GM23338 (cell line): Measurements from ENCODE around the gene CNOT6L. TPM values are rescaled to one million over a fixed set of nuclear protein-coding genes. Genes with fewer than 3 reads are reported as not detected.
A peak's percentile ranks its signal among the peaks of the same experiment; 100 is the strongest.

Source experiments
- ATAC-seq: fragments of 200-7000 bp; cut with Tn5 transposase; 3 replicates; pipeline ENCODE4 v1.9.1; 2020
- DNase-seq: peaks from one replicate; pipeline ENCODE4 v3.0.0-alpha.2; 2015; ENCODE audit warnings: low spot score
- H2AFZ ChIP-seq: fragments of 200-600 bp; sonication (generic); 2 replicates; pipeline ENCODE4 v1.8.0; 2016; ENCODE audit warnings: antibody characterized with exemption, mild to moderate bottlenecking, moderate library complexity
- H3F3A ChIP-seq: fragments of 200-600 bp; sonication (generic); replicated peaks from 2 replicates; pipeline ENCODE4 v1.8.0; 2017; ENCODE audit warnings: antibody characterized with exemption, mixed run types, low read depth
- H3K27ac ChIP-seq: fragments of 200-600 bp; sonication (generic); 2 replicates; pipeline ENCODE4 v1.6.1; 2016; ENCODE audit warnings: low read depth
- H3K27me3 ChIP-seq: fragments of 200-600 bp; sonication (generic); 2 replicates; pipeline ENCODE4 v1.8.0; 2016; ENCODE audit warnings: mild to moderate bottlenecking, mixed run types, moderate library complexity; ENCODE audit not compliant: insufficient read depth
- H3K36me3 ChIP-seq: fragments of 200-600 bp; sonication (generic); 2 replicates; pipeline ENCODE4 v1.8.0; 2016; ENCODE audit warnings: mild to moderate bottlenecking; ENCODE audit not compliant: insufficient read depth
- H3K4me1 ChIP-seq: fragments of 200-600 bp; sonication (generic); 2 replicates; pipeline ENCODE4 v1.8.0; 2016; ENCODE audit warnings: mild to moderate bottlenecking, moderate library complexity; ENCODE audit not compliant: insufficient read depth
- H3K4me2 ChIP-seq: fragments of 200-600 bp; sonication (generic); 2 replicates; pipeline ENCODE4 v1.7.1; 2017; ENCODE audit warnings: mixed run types
- H3K4me3 ChIP-seq: fragments of 200-600 bp; sonication (generic); 2 replicates; pipeline ENCODE4 v1.6.1; 2016; ENCODE audit warnings: mixed run types
- H3K79me2 ChIP-seq: fragments of 200-600 bp; sonication (generic); replicated peaks from 2 replicates; pipeline ENCODE4 v1.8.0; 2017; ENCODE audit warnings: mild to moderate bottlenecking; ENCODE audit not compliant: insufficient read depth
- H3K9me2 ChIP-seq: fragments of 200-600 bp; sonication (generic); 2 replicates; pipeline ENCODE4 v1.8.0; 2017; ENCODE audit not compliant: insufficient read depth
- H4K20me1 ChIP-seq: fragments of 200-600 bp; sonication (generic); replicated peaks from 2 replicates; pipeline ENCODE4 v1.8.0; 2017; ENCODE audit warnings: mild to moderate bottlenecking; ENCODE audit not compliant: insufficient read depth
- H3K27ac Mint-ChIP-seq: 2 replicates; pipeline ENCODE4 v1.8.0; 2020; ENCODE audit warnings: inconsistent platforms, mild to moderate bottlenecking, moderate library complexity, mixed read lengths
- H3K27me3 Mint-ChIP-seq: 3 replicates; pipeline ENCODE4 v1.8.0; 2022; ENCODE audit warnings: low read depth, mild to moderate bottlenecking, moderate library complexity, mixed read lengths, inconsistent platforms; ENCODE audit not compliant: insufficient read depth, poor library complexity
- H3K36me3 Mint-ChIP-seq: 3 replicates; pipeline ENCODE4 v1.8.0; 2021; ENCODE audit warnings: low read depth, mild to moderate bottlenecking, inconsistent platforms, moderate library complexity, mixed read lengths
- H3K4me1 Mint-ChIP-seq: 3 replicates; pipeline ENCODE4 v1.8.0; 2020; ENCODE audit warnings: mild to moderate bottlenecking, inconsistent platforms, mixed read lengths
- H3K4me3 Mint-ChIP-seq: 3 replicates; pipeline ENCODE4 v1.8.0; 2021; ENCODE audit warnings: moderate library complexity, mild to moderate bottlenecking, inconsistent platforms, mixed read lengths
- H3K9me3 Mint-ChIP-seq: 3 replicates; pipeline ENCODE4 v1.8.0; 2020; ENCODE audit warnings: moderate library complexity, mild to moderate bottlenecking, inconsistent platforms, mixed read lengths
- CREB1 ChIP-seq: fragments of 250-450 bp; sonication (Bioruptor Pico); IDR thresholded peaks from 2 replicates; pipeline ENCODE4 v1.5.0; 2020; ENCODE audit warnings: low read depth, mild to moderate bottlenecking, moderate library complexity
- CTCF ChIP-seq, 2 experiments: fragments of 200-600 bp in 1 of 2; sonication (generic) in 1 of 2; conservative IDR thresholded peaks; 2 replicates each; pipeline versions ENCODE4 v1.5.1 to v1.6.1; 2016 to 2017; ENCODE audit warnings: antibody characterized with exemption in 2 of 2, low read depth in 2 of 2, mild to moderate bottlenecking in 2 of 2, moderate library complexity in 1 of 2
- EZH2 ChIP-seq: fragments of 200-600 bp; sonication (generic); IDR thresholded peaks from one replicate; pipeline ENCODE4 v1.8.0; 2017; ENCODE audit warnings: antibody characterized with exemption, mild to moderate bottlenecking, low read depth; ENCODE audit not compliant: unreplicated experiment
- JUNB ChIP-seq: IDR thresholded peaks from one replicate; pipeline ENCODE4 v1.6.1; 2016; ENCODE audit warnings: antibody characterized with exemption; ENCODE audit not compliant: unreplicated experiment
- NANOG ChIP-seq: IDR thresholded peaks from 2 replicates; pipeline ENCODE4 v1.6.1; 2016; ENCODE audit warnings: antibody characterized with exemption, borderline replicate concordance
- POLR2AphosphoS5 ChIP-seq: IDR thresholded peaks from 2 replicates; pipeline ENCODE4 v1.6.1; 2016; ENCODE audit warnings: antibody characterized with exemption, low read depth
- ZNF331 ChIP-seq: fragments of 250-450 bp; sonication (Bioruptor Pico); IDR thresholded peaks from 2 replicates; pipeline ENCODE4 v1.5.0; 2020; ENCODE audit warnings: low read depth, mild to moderate bottlenecking, moderate library complexity
- ZNF462 ChIP-seq: fragments of 250-450 bp; sonication (Bioruptor Pico); IDR thresholded peaks from 2 replicates; pipeline ENCODE4 v1.5.0; 2020; ENCODE audit warnings: mild to moderate bottlenecking, moderate library complexity
- polyA plus RNA-seq: library from polyadenylated mRNA; unstranded; fragments of >200 nt; fragmentation: Nextera tagmentation; extraction: Ambion mirVana; gene quantifications from 2 replicates; pipeline ENCODE4 v1.2.1, GENCODE V29; 2016
- total RNA-seq: library from RNA; depleted of rRNA; stranded (reverse); fragments of >200 nt; shearing (Covaris generic); gene quantifications from 2 replicates; pipeline ENCODE4 v1.2.3, GENCODE V29; 2014

The CNOT6L gene
- total and polyA plus RNA-seq, 2 experiments from 2014 or later = 3.2 to 13.9 TPM

- H3K9me2 ChIP-seq = no peaks in the 10 kb centered on the region
- no peaks in the 10 kb centered on the region for H3F3A ChIP-seq
- no peaks in the 10 kb centered on the region for H3K9me3 Mint-ChIP-seq
- no peaks in the 10 kb centered on the region for H3K27me3 ChIP-seq
- H3K4me3 Mint-ChIP-seq = no peak overlapping the region
- TF ChIP-seq POLR2AphosphoS5 = no peak
- peaks cover 24% of the 10 kb centered on the region for H3K79me2 ChIP-seq
- no peak overlapping the region for H3K4me2 ChIP-seq
- DNase-seq (no peak), ATAC-seq (no peak)
- no peak overlapping the region for H3K27ac Mint-ChIP-seq
- no peaks in the 10 kb centered on the region for H3K27me3 Mint-ChIP-seq
- H3K27ac ChIP-seq = no peak overlapping the region
- peaks cover 20% of the 10 kb centered on the region for H3K4me1 Mint-ChIP-seq
- H3K36me3 ChIP-seq = no peaks in the 10 kb centered on the region
- no peaks in the 10 kb centered on the region; the same call in 1 of the 2 replicates for H4K20me1 ChIP-seq
- H3K4me3 ChIP-seq = no peak overlapping the region
- H3K4me1 ChIP-seq = peaks cover 30% of the 10 kb centered on the region
- H2AFZ ChIP-seq = no peak overlapping the region
- no peaks in the 10 kb centered on the region for H3K36me3 Mint-ChIP-seq
Measured at GRCh38 chr4:77777135-77777807, 41.9 kb downstream of the CNOT6L start.

- DNase-seq (no peak), ATAC-seq (no peak)
- Mint-ChIP-seq H3K9me3 (no peaks in the 10 kb centered on the region), H3K27ac (0 out of 2 replicates have a peak overlapping the region, but pooled peaks have one; percentile 8), H3K4me1 (peaks cover 27% of the 10 kb centered on the region), H3K27me3 (no peaks in the 10 kb centered on the region), H3K36me3 (no peaks in the 10 kb centered on the region), H3K4me3 (no peak overlapping the region)
- Histone ChIP-seq H3K36me3 (no peaks in the 10 kb centered on the region), H3K4me2 (no peak overlapping the region), H3K27ac (no peak overlapping the region), H4K20me1 (no peaks in the 10 kb centered on the region; the same call in 1 of the 2 replicates), H2AFZ (no peak overlapping the region), H3K9me2 (no peaks in the 10 kb centered on the region), H3K4me3 (no peak overlapping the region), H3F3A (no peaks in the 10 kb centered on the region), H3K4me1 (peaks cover 36% of the 10 kb centered on the region), H3K79me2 (peaks cover 17% of the 10 kb centered on the region), H3K27me3 (no peaks in the 10 kb centered on the region)
- TF ChIP-seq ZNF331 (CRISPR knock-in tag) (no peak), EZH2 (no peak), CTCF (conservative IDR thresholded peaks at IDR 0.05; ENCODE audit: low read depth in 2 of 2) (no peak), JUNB (no peak), CREB1 (CRISPR knock-in tag) (no peak), ZNF462 (no peak), NANOG (no peak)
Measured at GRCh38 chr4:77776182-77777134, 42.7 kb downstream of the CNOT6L start.
